ENCODE measurements around the gene AGO1. TPM values are rescaled to one million over a fixed set of nuclear protein-coding genes. Genes with fewer than 3 reads are reported as not detected.

Gene AGO1
- total and polyA plus RNA-seq, 2 of the 8 experiments (the other 6 are each of a cell fraction or from before 2014, with no cell fraction given), result 15.1 to 73.7 TPM

DNA sequence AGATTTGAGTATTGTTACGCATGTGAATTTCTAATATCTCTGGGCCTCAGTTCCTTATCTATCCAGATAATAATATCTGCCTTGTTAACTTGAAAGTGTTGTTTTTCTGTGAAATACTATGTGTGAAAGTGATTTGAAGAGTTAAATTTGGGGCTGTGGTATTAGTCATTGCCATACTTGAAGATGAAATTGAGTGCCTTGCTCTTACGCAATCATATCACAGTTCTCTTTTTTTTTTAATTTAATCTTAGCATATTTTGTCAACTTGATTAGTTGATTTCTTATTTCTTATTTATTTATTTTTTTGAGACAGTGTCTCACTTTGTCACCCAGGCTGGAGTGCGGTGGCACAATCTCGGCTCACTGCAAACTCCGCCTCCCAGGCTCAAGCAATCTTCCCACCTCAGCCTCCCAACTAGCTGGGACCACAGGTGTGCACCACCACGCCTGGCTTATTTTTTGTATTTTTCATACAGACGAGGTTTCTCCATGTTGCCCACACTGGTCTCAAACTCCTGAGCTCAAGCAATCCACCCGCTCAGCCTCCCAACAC, 44.2 kb upstream of the AGO1 start:
- TF ChIP-seq SIRT6 (IDR thresholded peaks at IDR 0.05; ENCODE audit: low read length) (no peak), ZNF274 (IDR thresholded peaks at IDR 0.05; ENCODE audit: borderline replicate concordance, extremely low read depth, low read length) (no peak), SIN3A (conservative IDR thresholded peaks at IDR 0.05 in 1 of 2, IDR thresholded peaks at IDR 0.05 in 1 of 2; ENCODE audit: low read depth in 1 of 2, low read length in 2 of 2) (no peak), SRF (IDR thresholded peaks at IDR 0.05; ENCODE audit: low read depth, low read length) (no peak), CHD2 (IDR thresholded peaks at IDR 0.05; ENCODE audit: low read length) (no peak), NANOG (IDR thresholded peaks at IDR 0.05; ENCODE audit: insufficient read depth, low read depth, low read length, poor library complexity, severe bottlenecking) (no peak), CEBPB (IDR thresholded peaks at IDR 0.05; ENCODE audit: low read depth, low read length) (peak; percentile 69; the same call in 1 of the 2 replicates)
- 97% methylated on average over 8 of the region's 8 CpGs; no CpG with 5 or more reads in 1 of the 2 experiments for WGBS, 2 experiments (ENCODE audit: extremely low coverage in 1 of 2, insufficient coverage in 1 of 2, insufficient read length in 1 of 2, insufficient replicate concordance in 2 of 2, low coverage in 1 of 2, low lambda C conversion rate in 2 of 2, missing lambda C conversion rate in 1 of 2)
- Histone ChIP-seq H4K91ac (replicated peaks; ENCODE audit: insufficient read length, low read length) (no peak overlapping the region), H3K4me3 (ENCODE audit: extremely low read depth in 1 of 4, insufficient read depth in 2 of 4, low read depth in 3 of 4, low read length in 4 of 4) (no peak overlapping the region), H4K8ac (ENCODE audit: extremely low read depth, insufficient read depth, low read length) (no peak overlapping the region), H3K27me3 (replicated peaks in 1 of 4; ENCODE audit: control insufficient read depth in 3 of 4, extremely low read depth in 1 of 4, insufficient read depth in 3 of 4, low read length in 3 of 4) (no peaks in the 10 kb centered on the region), H3K56ac (replicated peaks; ENCODE audit: insufficient read length, low read depth, low read length) (no peak overlapping the region), H3K4me1 (replicated peaks in 1 of 4; ENCODE audit: control insufficient read depth in 3 of 4, insufficient read depth in 4 of 4, low read length in 3 of 4) (no peaks in the 10 kb centered on the region), H3K4me2 (ENCODE audit: insufficient read depth in 1 of 2, low read depth in 2 of 2, low read length in 2 of 2) (no peak overlapping the region), H2BK15ac (ENCODE audit: low read length) (no peak overlapping the region), H3K23ac (ENCODE audit: insufficient read length) (no peak overlapping the region), H3K18ac (ENCODE audit: extremely low read depth, low read length) (no peak overlapping the region), H3K79me2 (ENCODE audit: control insufficient read depth in 1 of 2, insufficient read depth in 2 of 2, low read length in 2 of 2) (no peaks in the 10 kb centered on the region), H2BK20ac (ENCODE audit: low read length) (no peak overlapping the region), H4K5ac (ENCODE audit: insufficient read length, low read depth, low read length) (no peak overlapping the region), H3K9ac (replicated peaks in 1 of 4; ENCODE audit: extremely low read depth in 1 of 4, low read depth in 3 of 4, low read length in 3 of 4) (no peak overlapping the region), H3K27ac (ENCODE audit: low read depth, low read length) (no peak overlapping the region), H2AFZ (ENCODE audit: low read length) (no peak overlapping the region), H3K79me1 (ENCODE audit: low read depth, low read length) (no peaks in the 10 kb centered on the region), H3K23me2 (ENCODE audit: low read depth, low read length) (no peaks in the 10 kb centered on the region), H3K14ac (ENCODE audit: insufficient read length) (no peak overlapping the region), H2AK5ac (ENCODE audit: low read depth, low read length) (no peak overlapping the region), H2BK5ac (ENCODE audit: low read depth, low read length) (no peak overlapping the region), H3K36me3 (ENCODE audit: control insufficient read depth in 2 of 4, insufficient read depth in 4 of 4, low read length in 3 of 4) (peaks cover 0 to 15% (median 6%) of the 10 kb centered on the region in 4 experiments; a peak in 4 of 8 replicates), H3K9me3 (ENCODE audit: insufficient read depth in 2 of 2, low read depth in 1 of 2, low read length in 1 of 2) (no peaks in the 10 kb centered on the region), H2BK12ac (ENCODE audit: low read depth, low read length) (no peak overlapping the region), H3K4ac (replicated peaks; ENCODE audit: insufficient read length, low read depth, low read length) (no peak overlapping the region), H4K20me1 (replicated peaks in 1 of 2; ENCODE audit: control insufficient read depth in 1 of 2, insufficient read depth in 2 of 2, low read length in 2 of 2) (no peaks in the 10 kb centered on the region), H2BK120ac (replicated peaks; ENCODE audit: low read depth, low read length) (no peak overlapping the region)
- CTCF ChIA-PET (ENCODE audit: partially characterized antibody), result no interaction called here
- POLR2A ChIA-PET (ENCODE audit: partially characterized antibody), result no interaction called here
- no peak for DNase-seq (ENCODE audit: low read depth in 1 of 2, low spot score in 2 of 2)
- no peak for FAIRE-seq
